ENCODE measurements around the gene LELP1. TPM values are rescaled to one million over a fixed set of nuclear protein-coding genes. Genes with fewer than 3 reads are reported as not detected.

LELP1 gene
- polyA plus RNA-seq, 1 of the 3 experiments (the other 2 are of a cell fraction): not detected

DNA sequence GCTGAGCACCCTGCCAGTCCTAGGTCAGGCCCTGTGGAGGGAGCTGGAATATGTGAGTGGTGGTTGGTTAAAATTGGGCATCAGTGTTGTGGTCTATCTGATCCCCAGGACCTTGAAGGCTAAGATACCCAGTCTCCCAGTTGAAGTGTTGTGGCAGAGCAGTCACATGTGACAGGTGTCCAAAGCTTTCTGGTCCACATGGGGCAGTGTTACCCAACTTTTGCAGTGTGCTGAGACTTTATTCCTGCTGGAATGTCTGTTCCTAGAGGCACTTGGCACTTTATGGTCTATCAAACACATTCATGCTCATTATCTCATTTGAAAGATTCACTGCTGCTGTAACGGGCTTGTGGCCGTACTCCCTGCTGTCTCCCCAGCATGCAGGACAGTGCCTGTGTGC lies 35.3 kb downstream of the LELP1 start:
- no peak for TF ChIP-seq RFX5 (IDR thresholded peaks at IDR 0.05; ENCODE audit: low read length)
- no peak for TF ChIP-seq IRF3 (IDR thresholded peaks at IDR 0.05; ENCODE audit: low read depth, low read length)
- TF ChIP-seq CHD2 (IDR thresholded peaks at IDR 0.05; ENCODE audit: low read length, partially characterized antibody): no peak
- no peak for TF ChIP-seq TCF12 (IDR thresholded peaks at IDR 0.05)
- no peak for TF ChIP-seq TAF1 (IDR thresholded peaks at IDR 0.05; ENCODE audit: borderline replicate concordance, low read depth, low read length)
- TF ChIP-seq FOXJ3 (CRISPR knock-in tag; IDR thresholded peaks at IDR 0.05): no peak
- ChIA-PET CTCF (interaction anchor here (1.8 kb wide), 1 partner anchor 10 kb away, joined by 9 read pairs; no protein-coding TSS in a partner anchor), POLR2A (no interaction called here)

GRCh38 chr1:153242160-153242559 lies 38.9 kb downstream of the LELP1 start:
- TF ChIP-seq TEAD4 (IDR thresholded peaks at IDR 0.05; ENCODE audit: borderline replicate concordance, insufficient read depth) (no peak), GABPA (IDR thresholded peaks at IDR 0.05; ENCODE audit: low read depth) (no peak), JUND (IDR thresholded peaks at IDR 0.05) (no peak), RXRA (IDR thresholded peaks at IDR 0.05; ENCODE audit: borderline replicate concordance, low read depth) (no peak), MEF2A (IDR thresholded peaks at IDR 0.05; ENCODE audit: borderline replicate concordance, low read depth) (no peak), GATA2 (CRISPR knock-in tag; IDR thresholded peaks at IDR 0.05) (no peak), YY1 (IDR thresholded peaks at IDR 0.05; ENCODE audit: low read depth) (no peak), ZBTB33 (IDR thresholded peaks at IDR 0.05; ENCODE audit: borderline replicate concordance, low read depth) (no peak), SIN3A (IDR thresholded peaks at IDR 0.05; ENCODE audit: borderline replicate concordance, low read depth, low read length) (no peak), EZH2phosphoT487 (IDR thresholded peaks at IDR 0.05; ENCODE audit: borderline replicate concordance, low read depth) (no peak), POLR2AphosphoS5 (IDR thresholded peaks at IDR 0.05; ENCODE audit: low read depth, low read length) (no peak)
- TF ChIP-seq, protein P1, sequence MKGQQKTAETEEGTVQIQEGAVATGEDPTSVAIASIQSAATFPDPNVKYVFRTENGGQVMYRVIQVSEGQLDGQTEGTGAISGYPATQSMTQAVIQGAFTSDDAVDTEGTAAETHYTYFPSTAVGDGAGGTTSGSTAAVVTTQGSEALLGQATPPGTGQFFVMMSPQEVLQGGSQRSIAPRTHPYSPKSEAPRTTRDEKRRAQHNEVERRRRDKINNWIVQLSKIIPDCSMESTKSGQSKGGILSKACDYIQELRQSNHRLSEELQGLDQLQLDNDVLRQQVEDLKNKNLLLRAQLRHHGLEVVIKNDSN (IDR thresholded peaks at IDR 0.05; ENCODE audit: borderline replicate concordance, low read depth): no peak
- ChIA-PET CTCF (no interaction called here), POLR2A (no interaction called here)
- Histone ChIP-seq H3K27ac (ENCODE audit: low read depth in 2 of 2, low read length in 1 of 2) (no peak overlapping the region), H3K36me3 (replicated peaks in 1 of 2; ENCODE audit: control insufficient read depth in 1 of 2, insufficient read depth in 2 of 2, low read length in 1 of 2) (no peaks in the 10 kb centered on the region), H3K4me3 (ENCODE audit: low read depth in 2 of 2, low read length in 1 of 2) (no peak overlapping the region), H3K27me3 (ENCODE audit: insufficient read depth) (no peaks in the 10 kb centered on the region), H3K79me2 (ENCODE audit: insufficient read depth) (no peaks in the 10 kb centered on the region), H3K4me1 (ENCODE audit: control insufficient read depth in 1 of 2, insufficient read depth in 2 of 2, low read depth in 1 of 2, low read length in 1 of 2) (no peaks in the 10 kb centered on the region), H3K9me2 (no peaks in the 10 kb centered on the region), H2AFZ (ENCODE audit: low read depth) (no peak overlapping the region), H4K20me1 (ENCODE audit: insufficient read depth) (no peaks in the 10 kb centered on the region), H3K9me3 (no peaks in the 10 kb centered on the region), H3K4me2 (no peak overlapping the region), H3K9ac (no peak overlapping the region), H3F3A (replicated peaks; ENCODE audit: insufficient read depth) (no peaks in the 10 kb centered on the region)
- DNase-seq: no peak
- WGBS (ENCODE audit: low lambda C conversion rate): 8% methylated on average over 1 of the region's 1 CpG

More for the DNA sequence above, 35.3 kb downstream of the LELP1 start:
- 0% methylated on average over 2 of the region's 2 CpGs for WGBS (ENCODE audit: low lambda C conversion rate)
- H3F3A ChIP-seq (replicated peaks; ENCODE audit: insufficient read depth): no peaks in the 10 kb centered on the region
- H3K27ac ChIP-seq (ENCODE audit: low read depth in 2 of 2, low read length in 1 of 2): no peak overlapping the region
- H2AFZ ChIP-seq (ENCODE audit: low read depth): no peak overlapping the region
- H4K20me1 ChIP-seq (ENCODE audit: insufficient read depth): no peaks in the 10 kb centered on the region
- no peak overlapping the region for H3K4me2 ChIP-seq
- no peaks in the 10 kb centered on the region for H3K79me2 ChIP-seq (ENCODE audit: insufficient read depth)
- H3K9ac ChIP-seq: no peak overlapping the region
- no peaks in the 10 kb centered on the region for H3K4me1 ChIP-seq (ENCODE audit: control insufficient read depth in 1 of 2, insufficient read depth in 2 of 2, low read depth in 1 of 2, low read length in 1 of 2)
- no peak for DNase-seq
- no peaks in the 10 kb centered on the region for H3K9me3 ChIP-seq
- no peaks in the 10 kb centered on the region for H3K27me3 ChIP-seq (ENCODE audit: insufficient read depth)
- H3K4me3 ChIP-seq (ENCODE audit: low read depth in 2 of 2, low read length in 1 of 2): no peak overlapping the region
- no peaks in the 10 kb centered on the region for H3K36me3 ChIP-seq (replicated peaks in 1 of 2; ENCODE audit: control insufficient read depth in 1 of 2, insufficient read depth in 2 of 2, low read length in 1 of 2)
- no peaks in the 10 kb centered on the region for H3K9me2 ChIP-seq

All from SK-N-SH (cell line).